GM10248 (cell line): Measurements from ENCODE around the gene CHST14.
"Not testable (repeated sequence)": the region's sequence is repeated elsewhere in the genome, so short reads cannot be mapped to it uniquely, and the experiment has no call there.

ENCODE experiments used
- CTCF ChIA-PET: fragments of 300-600 bp; sonication (Branson Sonifier 250); formaldehyde crosslinking; extraction: SDS; loops from one replicate; lab custom pipeline; 2021; ENCODE audit warnings: antibody characterized with exemption; lab: Yijun Ruan, JAX
- POLR2A ChIA-PET: fragments of 350-650 bp; sonication (Branson Sonifier 250); formaldehyde crosslinking; extraction: SDS; loops from one replicate; lab custom pipeline; 2020; ENCODE audit warnings: antibody characterized with exemption; lab: Yijun Ruan, JAX
- DNase-seq: peaks from one replicate; pipeline ENCODE4 v3.0.0; 2012; ENCODE audit errors: extremely low spot score
- TF ChIP-seq, protein P1 (sequence below): IDR thresholded peaks from 2 replicates; pipeline ENCODE4 v1.5.1; 2012; ENCODE audit warnings: mild to moderate bottlenecking, low read depth; ENCODE audit errors: extremely low read depth, missing control alignments, control extremely low read depth

CHST14 gene

DNA sequence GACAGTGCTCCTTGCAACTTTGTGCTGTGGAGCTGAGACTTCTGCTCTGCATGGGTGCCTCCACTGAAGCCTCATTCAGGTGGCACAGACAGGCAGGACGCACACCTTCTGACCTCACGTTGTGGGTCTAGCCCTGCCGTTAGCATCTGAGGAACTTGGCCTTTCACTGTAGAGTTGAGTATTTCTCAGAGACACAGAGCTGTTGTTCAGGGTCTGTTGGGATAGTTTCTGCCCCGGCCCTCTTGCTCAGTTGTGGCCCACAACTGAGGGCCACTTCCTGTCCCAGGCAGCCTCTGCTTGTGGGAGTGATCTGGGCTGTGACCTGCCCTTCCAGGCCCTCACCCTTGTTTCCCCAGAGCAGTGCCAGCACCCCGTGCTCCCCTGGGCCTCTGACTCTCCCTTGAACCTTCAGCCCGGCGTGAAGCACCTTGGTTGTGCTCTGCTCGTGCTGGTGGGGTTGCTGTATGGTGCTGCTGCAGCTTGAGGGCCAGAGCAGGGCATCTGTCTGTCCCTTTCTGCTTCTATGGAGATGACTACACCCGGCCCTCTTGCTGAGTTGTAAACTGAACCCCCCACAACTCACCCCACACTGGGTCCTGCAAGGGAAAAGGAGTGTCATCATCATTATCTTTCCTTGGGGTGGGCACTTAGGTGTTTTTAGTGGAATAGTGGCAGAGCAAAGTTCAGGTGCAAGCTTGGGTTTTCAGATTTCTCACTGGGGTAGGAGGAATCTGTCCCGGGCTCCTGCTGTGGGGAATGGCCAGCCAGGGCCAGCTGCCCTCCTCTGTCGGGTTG lies 18.3 kb upstream of the CHST14 start:
- ChIA-PET POLR2A (no interaction called here), CTCF (interaction anchor here (0.9 to 1.4 kb wide), 5 partner anchors 10 to 86 kb away, joined by 3 read pairs; no protein-coding TSS in a partner anchor)
- DNase-seq = no peak
- TF ChIP-seq, protein P1, sequence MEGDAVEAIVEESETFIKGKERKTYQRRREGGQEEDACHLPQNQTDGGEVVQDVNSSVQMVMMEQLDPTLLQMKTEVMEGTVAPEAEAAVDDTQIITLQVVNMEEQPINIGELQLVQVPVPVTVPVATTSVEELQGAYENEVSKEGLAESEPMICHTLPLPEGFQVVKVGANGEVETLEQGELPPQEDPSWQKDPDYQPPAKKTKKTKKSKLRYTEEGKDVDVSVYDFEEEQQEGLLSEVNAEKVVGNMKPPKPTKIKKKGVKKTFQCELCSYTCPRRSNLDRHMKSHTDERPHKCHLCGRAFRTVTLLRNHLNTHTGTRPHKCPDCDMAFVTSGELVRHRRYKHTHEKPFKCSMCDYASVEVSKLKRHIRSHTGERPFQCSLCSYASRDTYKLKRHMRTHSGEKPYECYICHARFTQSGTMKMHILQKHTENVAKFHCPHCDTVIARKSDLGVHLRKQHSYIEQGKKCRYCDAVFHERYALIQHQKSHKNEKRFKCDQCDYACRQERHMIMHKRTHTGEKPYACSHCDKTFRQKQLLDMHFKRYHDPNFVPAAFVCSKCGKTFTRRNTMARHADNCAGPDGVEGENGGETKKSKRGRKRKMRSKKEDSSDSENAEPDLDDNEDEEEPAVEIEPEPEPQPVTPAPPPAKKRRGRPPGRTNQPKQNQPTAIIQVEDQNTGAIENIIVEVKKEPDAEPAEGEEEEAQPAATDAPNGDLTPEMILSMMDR = no peak

DNA sequence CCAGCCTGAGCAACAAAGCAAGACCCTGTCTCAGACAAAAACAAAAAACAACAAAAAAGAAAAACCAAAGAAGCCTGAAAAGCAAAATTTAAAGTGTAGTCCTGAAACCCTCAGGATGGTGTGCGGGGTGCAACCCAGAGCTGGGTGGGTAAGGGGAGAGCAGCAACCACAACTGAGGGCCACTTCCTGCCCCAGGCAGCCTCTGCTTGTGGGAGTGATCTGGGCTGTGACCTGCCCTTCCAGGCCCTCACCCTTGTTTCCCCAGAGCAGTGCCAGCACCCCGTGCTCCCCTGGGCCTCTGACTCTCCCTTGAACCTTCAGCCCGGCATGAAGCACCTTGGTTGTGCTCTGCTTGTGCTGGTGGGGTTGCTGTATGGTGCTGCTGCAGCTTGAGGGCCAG lies 16.8 kb upstream of the CHST14 start:
- DNase-seq, POLR2A ChIA-PET: not testable (repeated sequence)
- CTCF ChIA-PET = interaction anchor here (0.8 to 1.6 kb wide), 4 partner anchors 8 to 116 kb away, joined by 3 to 6 read pairs (median 4); no protein-coding TSS in a partner anchor

DNA sequence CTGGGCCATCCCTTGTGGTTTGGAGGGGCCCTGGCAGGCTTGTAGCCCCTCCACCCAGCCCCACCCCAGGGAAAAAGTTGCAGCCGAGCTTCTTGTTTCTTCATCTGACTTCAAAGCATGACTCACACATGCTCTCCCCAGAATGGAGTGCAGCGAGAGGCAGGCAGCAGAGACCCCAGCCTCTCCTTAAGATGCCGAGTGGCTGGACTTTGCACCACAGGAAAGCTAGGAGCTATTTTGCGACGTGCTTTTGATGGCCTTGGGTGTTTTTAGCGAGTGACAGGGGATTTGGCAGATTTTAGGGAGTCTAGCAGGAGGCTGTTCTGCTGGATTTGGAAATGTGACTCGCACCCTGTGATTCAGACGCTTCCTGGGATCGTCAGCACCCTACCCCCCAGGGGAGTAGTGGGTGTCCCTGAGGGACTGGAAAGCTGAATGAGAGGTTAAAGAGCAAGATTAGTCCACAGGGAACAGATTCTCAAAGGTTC lies 15.8 kb upstream of the CHST14 start:
- TF ChIP-seq, protein P1 = no peak
- CTCF ChIA-PET = interaction anchor here (0.8 to 1.6 kb wide), 4 partner anchors 9 to 117 kb away, joined by 3 to 6 read pairs (median 4); partner anchors contain the start of gene BAHD1

GRCh38 chr15:40456299-40456712 lies 14.5 kb upstream of the CHST14 start:
- CTCF ChIA-PET = interaction anchor here (0.8 to 4.1 kb wide), 6 partner anchors 10 to 112 kb away, joined by 3 to 10 read pairs (median 3); no protein-coding TSS in a partner anchor

More for the DNA sequence above, 15.8 kb upstream of the CHST14 start:
- POLR2A ChIA-PET = no interaction called here
- DNase-seq = no peak

DNA sequence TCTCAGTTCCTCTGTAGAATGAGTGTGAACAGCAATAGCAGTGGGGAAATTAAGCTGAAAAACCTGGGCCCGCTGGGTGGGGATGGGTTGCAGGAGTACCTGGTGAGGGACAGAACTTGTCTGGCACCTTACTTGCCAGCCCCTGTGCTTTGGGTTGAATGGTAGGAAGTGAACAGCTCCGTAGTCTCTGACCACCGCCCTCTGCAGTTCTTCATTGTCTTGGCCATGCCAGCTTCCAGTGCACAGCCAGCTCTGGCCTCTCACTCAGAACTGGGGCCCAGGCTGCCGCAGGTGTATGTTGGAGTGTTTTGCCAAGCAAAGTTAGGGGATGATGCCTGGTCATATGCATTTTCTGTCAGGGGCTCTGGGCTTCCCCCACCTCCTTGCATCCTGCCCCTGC lies 14.0 kb upstream of the CHST14 start:
- POLR2A ChIA-PET = interaction anchor here (0.6 kb wide), 1 partner anchor 39 kb away, joined by 6 read pairs; no protein-coding TSS in a partner anchor
- CTCF ChIA-PET = interaction anchor here (0.8 to 4.1 kb wide), 7 partner anchors 9 to 113 kb away, joined by 3 to 10 read pairs (median 3); no protein-coding TSS in a partner anchor
- TF ChIP-seq, protein P1 = no peak
- no peak for DNase-seq

More at GRCh38 chr15:40456299-40456712, 14.5 kb upstream of the CHST14 start:
- no peak for DNase-seq
- POLR2A ChIA-PET = interaction anchor here (0.6 kb wide), 1 partner anchor 39 kb away, joined by 6 read pairs; no protein-coding TSS in a partner anchor
- TF ChIP-seq, protein P1 = no peak

DNA sequence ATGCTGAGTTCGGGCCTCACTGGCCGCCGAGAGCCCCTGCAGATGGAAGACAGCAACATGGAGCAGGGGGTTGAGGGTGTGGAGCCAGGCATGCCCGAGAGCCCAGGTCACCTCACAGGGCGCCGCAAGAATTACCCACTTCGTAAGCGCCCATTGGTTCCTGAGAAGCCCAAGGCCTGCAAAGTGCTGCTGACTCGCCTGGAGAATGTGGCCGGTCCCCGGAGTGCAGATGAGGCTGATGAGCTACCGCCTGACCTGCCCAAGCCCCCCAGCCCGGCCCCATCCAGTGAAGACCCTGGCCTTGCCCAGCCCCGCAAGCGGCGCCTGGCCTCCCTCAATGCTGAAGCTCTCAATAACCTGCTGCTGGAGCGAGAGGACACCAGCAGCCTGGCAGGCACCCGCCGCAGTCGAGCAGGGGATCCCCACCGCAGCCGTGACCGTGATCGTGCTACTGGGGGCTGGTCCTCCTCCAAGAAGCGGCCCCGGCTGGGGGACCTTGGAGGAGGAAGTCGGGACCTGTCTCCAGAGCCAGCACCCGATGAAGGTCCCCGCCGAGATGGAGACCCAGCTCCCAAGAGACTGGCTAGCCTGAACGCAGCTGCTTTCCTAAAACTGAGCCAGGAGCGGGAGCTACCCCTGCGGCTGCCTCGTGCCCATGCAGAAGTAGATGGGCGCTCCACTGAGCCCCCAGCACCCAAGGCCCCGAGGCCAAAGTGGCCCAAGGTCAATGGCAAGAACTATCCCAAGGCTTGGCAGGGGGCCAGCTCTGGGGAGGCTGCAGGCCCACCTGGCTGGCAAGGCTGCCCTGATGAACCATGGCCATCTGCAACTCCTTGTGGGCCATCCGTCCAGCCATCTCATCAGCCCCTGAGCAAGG lies 12.1 kb upstream of the CHST14 start:
- ChIA-PET POLR2A (no interaction called here), CTCF (interaction anchor here (1.3 to 4.1 kb wide), 4 partner anchors 9 to 49 kb away, joined by 3 to 10 read pairs (median 5); no protein-coding TSS in a partner anchor)
- DNase-seq = no peak
- TF ChIP-seq, protein P1 = no peak
